Fibroblast of peridontal ligament (primary cell): ENCODE data around the gene OOSP3.
"Not testable (repeated sequence)": the region's sequence is repeated elsewhere in the genome, so short reads cannot be mapped to it uniquely, and the experiment has no call there.

Source experiments
- DNase-seq: peaks from one replicate; pipeline ENCODE4 v3.0.0-alpha.2; 2010; ENCODE audit errors: extremely low read depth

The OOSP3 gene, protein sequence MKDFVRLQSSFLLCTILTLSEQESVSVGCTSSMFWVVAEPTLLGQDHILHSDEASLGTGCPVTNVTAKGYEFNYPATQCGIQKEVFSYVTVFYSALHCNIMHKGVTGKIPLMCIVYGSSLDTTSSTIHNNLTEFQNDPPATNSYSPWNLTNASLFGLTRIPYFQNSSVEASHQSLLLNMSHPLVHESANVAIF

DNA sequence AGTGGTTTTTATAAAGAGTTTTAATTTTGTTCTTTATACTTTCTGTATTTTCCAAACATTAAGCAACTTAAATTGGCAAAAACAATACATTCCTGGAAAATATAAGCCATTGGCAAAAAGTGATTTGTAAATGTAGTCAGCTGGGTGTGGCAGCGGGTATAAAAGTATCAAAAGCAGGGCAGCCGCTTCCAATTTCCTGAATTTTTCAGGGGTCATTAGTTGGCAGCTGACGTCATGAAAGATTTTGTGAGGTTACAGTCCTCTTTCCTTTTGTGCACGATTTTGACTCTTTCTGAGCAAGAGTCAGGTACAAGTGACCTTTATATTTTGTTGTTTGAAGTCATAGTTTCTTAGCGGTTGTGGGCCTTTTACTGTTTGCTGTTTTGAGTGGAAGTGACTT is at the start of gene OOSP3:
Gene OOSP3, plus strand, starts transcription at position 208 of the 400 bp plus-strand sequence. Its CDS starts 27 bp downstream, at position 235.
- DNase-seq = no peak

DNA sequence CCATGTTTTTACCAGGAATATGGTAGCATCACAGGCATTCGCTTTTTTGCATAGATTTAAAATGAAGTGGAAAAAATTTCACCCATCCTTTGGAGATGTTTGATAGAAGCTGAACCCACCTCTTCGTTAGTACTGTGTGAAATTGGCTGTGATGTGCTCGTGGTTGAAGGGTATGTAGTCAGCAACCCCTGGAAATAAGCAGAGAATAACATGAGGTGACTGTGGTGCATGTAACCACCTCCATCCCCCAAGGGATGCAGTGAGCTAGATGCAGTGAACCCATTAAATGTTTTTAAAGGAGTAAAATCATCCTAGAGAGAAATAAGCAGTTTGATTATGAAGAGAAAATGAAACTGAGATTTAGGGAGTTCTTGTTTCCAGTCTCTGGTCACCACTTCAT is 49.2 kb upstream of the OOSP3 start:
- no peak for DNase-seq

DNA sequence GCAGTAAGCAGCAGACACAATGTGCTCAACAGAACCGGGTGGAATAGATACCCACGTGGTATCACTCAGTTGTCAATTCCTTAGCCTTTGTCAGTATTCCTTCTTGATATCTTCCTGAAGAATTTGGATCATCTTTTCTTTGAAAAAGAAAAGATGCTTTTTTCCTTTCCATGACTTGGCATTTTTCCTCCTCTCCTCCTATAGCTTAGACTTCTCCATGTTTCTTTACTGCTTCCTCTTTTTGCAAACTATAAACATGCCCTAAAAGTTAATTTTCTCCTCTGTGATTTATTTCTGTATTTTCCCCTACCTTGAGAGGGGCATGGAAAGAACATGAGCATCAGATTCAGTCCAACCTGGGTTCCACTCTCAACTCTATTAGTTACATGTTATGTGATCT is 45.0 kb upstream of the OOSP3 start:
- no peak for DNase-seq

DNA sequence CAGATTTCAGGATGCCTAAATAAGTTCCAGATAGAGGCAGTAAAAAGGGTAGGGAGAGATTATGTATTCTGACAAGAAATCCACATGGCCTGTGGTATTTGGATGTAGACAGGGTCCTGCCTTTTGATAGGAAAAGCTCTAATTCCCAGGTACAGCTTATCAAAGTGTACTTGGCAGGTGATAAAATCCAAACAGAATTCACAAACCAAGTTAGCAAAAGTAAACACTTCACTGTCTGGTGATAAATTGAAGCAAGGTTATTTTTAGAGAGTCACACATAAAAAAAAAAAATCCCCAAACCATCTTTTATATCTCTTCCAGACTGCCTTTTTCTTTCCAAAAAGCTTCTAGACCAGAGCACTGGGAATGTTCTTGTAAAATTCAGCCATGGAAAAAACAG is 39.0 kb upstream of the OOSP3 start:
- no peak for DNase-seq

DNA sequence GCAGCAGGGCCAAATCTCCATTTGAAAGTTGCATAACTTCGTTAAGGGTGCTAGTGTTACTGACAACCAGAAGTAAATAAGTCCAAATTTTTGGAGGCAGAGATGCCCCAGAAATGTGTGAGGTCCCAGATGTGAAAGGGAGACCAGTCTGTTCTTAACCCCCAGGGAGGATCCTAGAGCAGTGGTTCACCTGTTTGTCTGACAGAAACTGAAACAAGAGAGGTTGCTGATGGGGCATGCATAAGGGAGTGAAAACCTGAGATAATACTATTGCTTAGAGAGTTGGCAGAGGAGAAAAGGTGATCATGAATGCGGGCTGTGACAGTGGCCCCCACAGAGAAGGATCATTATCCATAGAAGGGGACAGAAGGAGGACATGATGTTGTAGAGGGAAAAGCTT is 37.1 kb upstream of the OOSP3 start:
- no peak for DNase-seq

DNA sequence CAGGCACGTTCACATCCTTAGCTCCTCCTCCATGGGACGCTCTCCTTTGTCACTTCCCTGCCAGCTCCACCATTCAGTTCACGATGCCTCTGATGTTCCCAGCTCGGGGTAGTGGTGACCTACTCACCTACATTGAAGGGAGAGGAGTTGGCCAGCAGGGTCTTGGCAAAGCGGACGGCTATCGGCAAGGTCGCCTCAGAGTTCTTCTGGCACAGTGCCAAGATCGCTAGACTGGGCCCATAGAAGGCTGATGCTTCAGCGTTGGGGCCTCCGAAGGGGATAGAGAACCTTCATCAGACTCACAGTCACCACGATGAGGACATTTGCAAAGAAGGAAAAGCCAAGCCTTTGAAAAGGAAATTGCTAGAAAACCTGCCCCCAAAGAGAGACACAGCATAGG is 36.3 kb upstream of the OOSP3 start:
- DNase-seq = no peak

DNA sequence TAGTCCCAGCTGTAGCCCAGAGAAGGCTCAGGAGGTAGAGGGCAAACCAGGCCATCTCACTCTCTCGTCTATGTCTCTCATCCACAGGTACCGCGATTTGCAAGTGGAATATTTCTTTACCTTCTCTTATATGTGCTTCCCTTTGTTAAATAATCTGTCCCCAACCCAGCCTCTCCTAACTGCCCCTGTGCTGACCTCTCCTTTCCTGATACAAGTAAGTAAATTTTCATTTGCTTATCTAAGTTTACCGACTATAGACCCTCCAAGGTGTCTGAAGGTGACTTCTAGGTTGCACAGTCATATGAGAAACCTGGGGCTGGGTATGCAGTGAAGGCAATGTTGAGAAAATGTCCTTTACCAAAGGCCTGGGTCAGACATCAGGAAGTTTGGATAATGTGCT is 33.2 kb upstream of the OOSP3 start, which contains the start of gene CBLIF:
Gene CBLIF, minus strand, starts transcription at position 101 of the 400 bp plus-strand sequence. Its CDS starts 46 bp downstream, at position 55.
- DNase-seq = no peak

DNA sequence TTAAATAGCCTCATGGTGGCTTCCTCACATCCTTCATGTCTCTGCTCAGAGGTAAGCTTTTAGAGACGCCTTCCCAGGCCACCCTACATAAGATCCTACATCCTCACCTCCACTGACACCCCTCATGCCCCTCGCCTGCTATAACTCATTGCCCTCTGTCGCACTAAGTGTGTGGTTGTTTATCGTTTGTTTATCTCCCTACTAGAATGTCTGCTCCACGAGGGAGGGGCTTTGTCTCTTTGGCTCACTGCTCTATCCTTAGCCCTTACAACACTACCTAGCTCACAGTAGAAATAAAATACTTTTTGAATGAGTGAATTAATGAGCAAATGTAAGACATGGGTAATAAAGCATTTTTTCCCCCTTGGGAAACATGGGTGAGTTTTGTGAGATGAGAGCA is 32.0 kb upstream of the OOSP3 start:
- no peak for DNase-seq

DNA sequence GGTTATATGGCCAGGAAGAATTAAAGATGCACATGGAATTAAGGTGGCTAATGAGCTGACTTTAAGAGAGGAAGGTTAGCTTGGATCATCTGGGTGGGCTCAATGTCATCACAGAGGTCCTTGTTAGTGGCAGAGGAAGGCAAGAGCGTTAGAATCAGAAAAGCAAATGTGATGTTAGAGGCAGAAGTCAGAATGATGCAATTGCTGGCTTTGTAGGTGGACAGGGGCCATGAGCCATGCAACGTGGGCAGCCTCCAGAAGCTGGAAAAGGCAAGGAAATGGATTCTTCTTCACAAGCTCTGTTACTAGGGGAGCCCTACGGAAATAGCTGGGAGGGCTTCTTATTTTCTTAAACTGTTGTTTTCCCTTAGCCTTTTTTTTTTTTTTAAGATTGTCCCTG is 31.0 kb upstream of the OOSP3 start:
- DNase-seq = no peak

DNA sequence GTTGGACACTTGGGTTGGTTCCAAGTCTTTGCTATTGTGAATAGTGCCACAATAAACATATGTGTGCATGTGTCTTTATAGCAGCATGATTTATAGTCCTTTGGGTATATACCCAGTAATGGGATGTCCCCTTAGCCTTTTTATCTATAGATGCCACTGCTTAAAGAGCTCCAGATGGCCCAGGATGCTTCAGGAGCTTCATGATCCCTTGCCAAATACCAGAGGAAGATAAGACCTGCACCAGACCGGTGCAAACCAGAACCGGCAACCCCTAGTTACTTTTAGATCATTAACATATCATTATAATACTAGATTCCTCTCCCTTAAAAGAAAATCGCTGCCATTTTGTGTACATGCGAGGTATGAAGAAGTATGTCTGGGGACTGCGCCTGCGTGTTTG is 30.1 kb upstream of the OOSP3 start:
- DNase-seq = not testable (repeated sequence)

DNA sequence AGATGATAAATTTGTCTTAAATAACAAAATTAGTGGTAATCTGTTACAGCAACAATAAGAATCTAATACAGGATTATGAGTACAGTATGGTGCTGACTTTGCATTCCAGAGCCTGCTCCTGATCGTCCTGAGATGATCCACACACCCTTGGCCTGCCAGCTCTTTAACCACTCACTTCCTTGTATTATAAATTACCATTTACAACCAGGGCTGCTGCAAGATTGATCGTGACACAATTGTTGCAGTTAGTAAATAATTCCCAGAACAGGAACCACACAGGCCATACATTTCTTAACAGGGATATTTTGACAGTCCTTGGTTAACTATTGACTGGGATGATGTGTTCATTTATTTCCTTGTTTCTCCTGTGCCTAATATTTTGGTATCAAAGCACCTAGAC is 29.5 kb upstream of the OOSP3 start:
- no peak for DNase-seq

DNA sequence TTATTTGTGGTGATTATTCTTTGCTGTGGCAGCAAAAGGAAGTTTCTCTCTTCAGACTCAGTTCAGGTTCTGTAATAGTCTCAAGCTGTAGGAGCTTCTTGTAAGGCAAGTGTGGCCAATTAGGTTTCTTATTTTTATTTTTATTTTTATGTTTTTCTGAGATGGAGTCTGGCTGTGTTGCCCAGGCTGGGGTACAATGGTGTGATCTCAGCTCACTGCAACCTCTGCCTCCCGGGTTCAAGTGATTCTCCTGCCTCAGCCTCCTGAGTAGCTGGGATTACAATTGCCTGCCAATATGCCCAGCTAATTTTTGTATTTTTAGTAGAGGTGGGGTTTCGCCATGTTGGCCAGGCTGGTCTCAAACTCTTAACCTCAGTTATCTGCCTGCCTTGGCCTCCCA is 29.0 kb upstream of the OOSP3 start:
- DNase-seq = not testable (repeated sequence)

DNA sequence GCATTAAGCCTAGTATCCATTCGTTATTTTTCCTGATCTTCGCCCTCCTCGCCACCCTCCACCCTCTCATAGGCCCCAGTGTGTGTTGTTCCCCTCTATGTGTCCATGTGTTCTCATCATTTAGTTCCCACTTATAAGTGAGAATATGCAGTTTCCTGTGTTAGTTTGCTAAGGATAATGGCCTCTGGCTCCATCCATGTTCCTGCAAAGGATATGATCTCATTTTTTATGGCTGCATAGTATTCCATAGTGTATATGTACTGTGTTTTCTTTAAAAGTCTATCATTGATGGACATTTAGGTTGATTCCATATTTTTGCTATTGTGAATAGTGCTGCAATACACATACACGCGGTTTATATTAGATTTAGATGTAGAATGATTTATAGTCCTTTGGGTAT is 27.2 kb upstream of the OOSP3 start:
- not testable (repeated sequence) for DNase-seq

DNA sequence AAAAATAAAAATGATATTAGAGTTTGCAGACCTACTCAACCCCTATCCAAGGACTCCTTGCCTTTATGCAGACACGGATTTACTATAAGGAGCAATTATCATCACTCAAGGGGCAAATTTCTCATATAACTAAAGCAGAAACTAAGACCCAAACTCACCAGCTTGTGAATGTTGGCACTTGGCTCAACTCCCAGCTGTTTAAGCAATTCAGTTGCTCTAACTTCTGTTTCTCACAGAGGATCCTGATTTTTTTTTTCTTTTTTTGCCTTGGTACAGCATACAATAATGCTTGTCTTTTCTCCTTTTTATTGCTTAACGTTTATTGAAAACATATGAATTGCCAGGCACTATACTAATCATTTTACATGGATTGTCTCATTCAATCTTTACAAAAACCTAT is 23.7 kb upstream of the OOSP3 start:
- DNase-seq = no peak

DNA sequence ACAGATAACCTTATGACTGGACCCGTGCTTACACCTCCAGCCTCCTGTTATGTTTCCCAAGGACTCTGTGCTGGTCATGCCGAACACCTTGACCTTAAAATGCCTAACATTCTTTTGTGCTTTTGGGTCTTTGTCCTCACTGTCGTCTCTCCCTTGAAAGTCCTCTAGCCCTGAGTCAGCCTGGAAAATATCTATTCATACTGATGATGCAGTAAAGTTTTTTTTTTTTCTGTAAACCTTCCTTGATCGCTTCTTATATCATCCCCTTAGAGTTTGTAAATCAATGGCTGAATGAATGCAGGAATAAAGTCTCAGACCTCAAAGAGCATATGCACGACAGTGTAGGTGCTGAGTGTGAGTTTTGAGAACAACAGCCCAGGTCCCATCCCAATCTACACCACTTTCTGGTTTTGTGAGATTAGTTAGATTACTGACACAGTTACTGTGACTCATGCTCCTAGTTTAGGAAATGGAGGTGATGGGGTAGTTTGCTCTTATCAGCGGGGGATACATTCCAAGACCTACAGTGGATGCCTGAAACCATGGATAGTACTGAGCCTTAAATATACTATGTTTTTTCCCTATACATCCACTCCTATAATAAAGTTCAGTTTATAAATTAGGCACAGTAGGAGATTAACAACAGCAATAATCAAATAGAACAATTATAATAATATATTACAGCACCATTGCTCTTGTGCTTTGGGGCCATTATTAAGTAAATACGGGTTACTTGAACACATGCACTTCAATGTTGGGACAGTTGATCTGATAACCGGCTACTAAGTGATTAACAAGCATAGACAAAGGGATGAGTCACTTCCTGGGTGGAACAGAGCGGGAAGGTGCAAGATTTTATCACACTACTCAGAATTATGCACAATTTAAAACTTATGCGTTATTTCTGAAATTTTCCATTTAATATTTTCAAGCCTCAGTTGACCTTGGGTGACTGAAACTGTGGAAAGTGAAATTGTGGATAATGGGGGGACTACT is 20.8 kb upstream of the OOSP3 start:
- DNase-seq = no peak

DNA sequence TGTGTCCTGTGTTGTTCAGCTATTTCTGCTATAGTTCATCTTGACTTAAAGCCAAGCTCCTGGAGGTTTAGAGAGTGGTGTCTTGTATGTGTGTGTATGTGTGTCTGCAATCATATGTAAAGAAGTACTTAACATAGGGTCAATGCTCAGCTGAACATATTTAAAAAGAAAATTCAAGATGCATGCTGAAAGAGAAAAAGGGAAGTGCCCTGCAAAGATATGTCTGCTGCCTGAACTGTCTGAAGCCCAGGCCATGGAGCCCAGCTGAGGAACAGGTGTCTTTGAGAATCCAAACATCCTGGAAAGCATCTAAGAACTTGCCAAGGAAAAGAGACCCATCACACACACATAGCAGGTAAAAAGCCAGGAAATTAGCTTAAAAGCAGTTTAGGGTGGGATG is 18.9 kb upstream of the OOSP3 start:
- no peak for DNase-seq

DNA sequence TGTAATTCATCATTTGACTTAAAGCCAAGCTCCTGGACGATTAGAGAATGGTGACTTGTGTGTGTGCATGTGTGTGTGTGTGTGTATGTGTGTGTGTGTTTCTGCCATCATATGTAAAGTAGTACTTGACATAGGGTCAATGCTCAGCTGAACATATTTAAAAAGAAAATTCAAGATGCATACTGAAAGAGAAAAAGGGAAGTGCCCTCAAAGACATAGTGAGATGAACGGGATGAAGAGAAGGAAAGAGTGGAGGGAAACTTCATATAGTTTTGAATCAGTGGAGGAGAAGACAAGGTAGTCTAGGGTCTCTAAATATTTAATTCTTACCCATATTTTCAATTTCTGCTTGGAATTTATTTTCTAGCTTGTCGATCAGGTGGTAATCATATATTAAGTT is 16.3 kb upstream of the OOSP3 start:
- DNase-seq = no peak

DNA sequence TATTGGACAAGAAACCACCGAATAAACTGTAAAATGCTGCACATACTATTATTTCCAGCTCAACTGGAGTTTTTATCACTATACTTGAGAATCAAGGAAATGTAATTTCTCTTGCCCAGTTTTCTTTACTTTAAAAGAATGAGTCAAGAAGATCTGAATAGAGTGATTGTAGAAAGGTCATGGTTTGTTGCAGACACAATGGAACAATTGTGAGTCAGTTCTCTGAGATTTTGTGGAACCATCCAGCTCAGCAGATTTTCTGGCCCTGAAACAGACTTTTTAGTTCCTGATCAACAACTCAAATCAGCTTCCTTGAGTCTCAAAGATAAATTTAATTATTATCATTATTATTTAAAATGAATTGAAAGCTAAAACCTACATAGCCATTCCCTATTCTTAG is 13.6 kb upstream of the OOSP3 start:
- no peak for DNase-seq

DNA sequence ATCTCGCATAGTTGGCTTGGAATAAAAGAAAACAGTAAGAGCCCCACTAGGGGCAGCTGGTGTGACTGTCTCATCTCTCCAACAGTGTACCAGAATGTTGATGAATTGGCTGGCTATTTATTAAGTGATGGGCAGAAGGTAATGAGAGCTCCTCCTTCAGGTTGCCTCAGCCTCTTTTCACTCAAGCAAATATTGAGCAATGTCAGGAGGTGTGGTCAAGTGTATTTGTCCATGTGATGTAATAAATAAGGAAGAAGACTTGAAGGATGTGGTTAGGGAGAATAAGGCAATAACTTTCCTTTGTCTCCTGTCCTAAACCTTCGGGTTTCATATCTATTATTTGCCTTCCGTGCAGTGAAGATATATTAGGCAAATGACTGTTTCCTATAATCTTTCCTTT is 12.2 kb upstream of the OOSP3 start, which contains the start of gene TCN1:
Gene TCN1, minus strand, starts transcription at position 91 of the 400 bp plus-strand sequence. Its CDS starts 17 bp downstream, at position 74.
- no peak for DNase-seq

DNA sequence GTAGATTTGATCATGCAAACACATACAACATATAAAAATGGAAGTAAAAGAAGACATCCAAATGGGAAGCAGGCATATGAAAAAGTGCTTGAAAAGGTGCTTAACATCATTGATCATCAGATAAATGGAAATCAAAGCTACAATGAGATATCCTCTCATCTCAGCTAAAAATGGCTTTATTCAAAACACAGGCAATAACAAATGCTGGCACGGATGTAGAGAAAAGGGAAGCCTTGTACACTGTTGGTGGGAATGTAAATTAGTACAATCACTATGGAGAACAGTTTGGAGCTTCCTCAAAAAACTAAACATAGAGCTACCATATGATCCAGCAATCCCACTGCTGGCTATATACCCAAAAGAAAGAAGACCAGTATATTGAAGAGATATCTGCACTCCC is 11.7 kb upstream of the OOSP3 start:
- no peak for DNase-seq

DNA sequence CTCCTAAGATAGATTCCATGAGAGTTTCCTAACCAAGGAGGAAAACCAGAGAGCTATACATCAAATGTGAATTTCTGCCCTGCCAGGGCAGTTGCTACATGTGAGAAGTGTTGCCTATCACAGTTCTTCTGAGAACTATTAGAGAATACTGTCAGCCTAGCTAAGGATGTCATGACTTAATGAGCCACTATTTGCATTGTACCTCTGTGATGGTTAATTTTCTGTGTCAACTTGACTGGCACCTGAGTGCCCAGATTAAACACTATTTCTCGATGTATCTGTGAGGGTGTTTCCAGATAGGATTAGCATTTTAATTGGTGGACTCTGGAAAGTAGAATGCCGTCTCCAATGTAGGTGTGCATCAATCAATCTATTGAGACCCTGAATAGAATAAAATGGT is 10.6 kb upstream of the OOSP3 start:
- no peak for DNase-seq

DNA sequence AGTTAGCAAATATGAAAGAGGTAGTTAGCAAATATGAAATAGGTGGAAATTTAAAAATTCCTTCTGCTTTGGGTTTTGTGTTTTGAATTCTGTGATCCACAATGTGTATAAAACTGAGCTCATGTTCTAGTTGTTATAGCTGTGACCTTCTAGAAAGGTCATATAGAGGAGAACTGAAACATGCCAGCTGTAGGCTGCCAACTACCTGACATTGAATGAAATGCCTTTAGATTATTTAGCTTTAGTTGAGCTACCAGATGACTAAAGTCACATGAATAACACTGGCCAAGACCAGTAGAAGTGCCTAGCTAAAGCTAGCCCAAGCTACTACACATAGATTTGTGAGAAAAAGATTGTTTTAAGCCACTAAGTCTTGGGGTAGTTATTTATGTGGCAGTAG is 6.5 kb upstream of the OOSP3 start:
- no peak for DNase-seq
